ENCODE measurements around the gene APOL3. TPM values are rescaled to one million over a fixed set of nuclear protein-coding genes. Genes with fewer than 3 reads are reported as not detected.
"Not testable (repeated sequence)": the region's sequence is repeated elsewhere in the genome, so short reads cannot be mapped to it uniquely, and the experiment has no call there.

APOL3 gene
- total RNA-seq, 2 donors from 2014 or later = 53.1 to 101 TPM

DNA sequence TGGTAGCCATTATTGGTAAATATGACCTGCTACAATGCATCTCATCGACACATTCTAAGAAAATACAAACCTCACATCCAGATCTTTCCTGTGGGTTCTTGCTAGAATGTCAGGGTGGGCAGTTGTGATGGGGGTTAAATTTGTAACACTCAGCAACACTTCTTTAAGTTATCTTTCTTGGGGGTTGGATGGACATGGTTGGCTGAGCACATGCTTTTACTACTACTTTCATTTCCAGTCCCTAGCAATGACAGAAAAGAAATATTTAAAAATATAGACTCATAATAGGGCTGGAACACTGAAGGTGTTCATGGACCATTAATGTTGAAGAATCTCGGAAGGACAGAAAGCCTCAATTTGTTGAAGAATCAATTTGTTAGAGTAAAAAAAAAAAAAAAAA is 57.6 kb downstream of the APOL3 start:
- no peak overlapping the region for H3K4me3 ChIP-seq
- TF ChIP-seq, protein P1, sequence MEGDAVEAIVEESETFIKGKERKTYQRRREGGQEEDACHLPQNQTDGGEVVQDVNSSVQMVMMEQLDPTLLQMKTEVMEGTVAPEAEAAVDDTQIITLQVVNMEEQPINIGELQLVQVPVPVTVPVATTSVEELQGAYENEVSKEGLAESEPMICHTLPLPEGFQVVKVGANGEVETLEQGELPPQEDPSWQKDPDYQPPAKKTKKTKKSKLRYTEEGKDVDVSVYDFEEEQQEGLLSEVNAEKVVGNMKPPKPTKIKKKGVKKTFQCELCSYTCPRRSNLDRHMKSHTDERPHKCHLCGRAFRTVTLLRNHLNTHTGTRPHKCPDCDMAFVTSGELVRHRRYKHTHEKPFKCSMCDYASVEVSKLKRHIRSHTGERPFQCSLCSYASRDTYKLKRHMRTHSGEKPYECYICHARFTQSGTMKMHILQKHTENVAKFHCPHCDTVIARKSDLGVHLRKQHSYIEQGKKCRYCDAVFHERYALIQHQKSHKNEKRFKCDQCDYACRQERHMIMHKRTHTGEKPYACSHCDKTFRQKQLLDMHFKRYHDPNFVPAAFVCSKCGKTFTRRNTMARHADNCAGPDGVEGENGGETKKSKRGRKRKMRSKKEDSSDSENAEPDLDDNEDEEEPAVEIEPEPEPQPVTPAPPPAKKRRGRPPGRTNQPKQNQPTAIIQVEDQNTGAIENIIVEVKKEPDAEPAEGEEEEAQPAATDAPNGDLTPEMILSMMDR (IDR thresholded peaks at IDR 0.05) = no peak
- no peak for ATAC-seq (ENCODE audit: insufficient number of reproducible peaks, low FRiP score, low read depth)

DNA sequence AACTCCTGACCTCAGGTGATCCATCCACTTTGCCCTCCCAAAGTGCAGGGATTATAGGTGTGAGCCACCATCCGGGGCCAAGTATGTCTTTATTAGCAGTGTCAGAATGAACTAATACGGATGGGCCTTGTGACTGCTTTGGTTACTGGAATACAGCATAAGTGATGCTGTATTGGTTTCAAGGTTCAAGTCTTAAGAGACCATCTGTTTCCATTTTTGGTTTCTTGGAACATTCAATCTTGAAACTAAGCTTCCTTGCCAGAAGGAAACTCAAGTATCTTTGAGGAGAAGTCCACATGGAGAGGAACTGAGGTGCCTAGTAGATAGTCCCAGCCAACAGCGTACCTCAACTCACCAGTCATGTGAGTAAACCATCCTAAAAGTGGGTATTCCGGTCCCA is 58.8 kb downstream of the APOL3 start:
- H3K27me3 ChIP-seq (replicated peaks; ENCODE audit: insufficient read depth) = no peaks in the 10 kb centered on the region
- no peaks in the 10 kb centered on the region for H3K9me3 ChIP-seq
- H3K4me3 ChIP-seq = no peak overlapping the region
- DNase-seq (ENCODE audit: low spot score) (no peak), ATAC-seq (ENCODE audit: insufficient number of reproducible peaks, low FRiP score, low read depth) (no peak)
- no peak overlapping the region for H3K27ac ChIP-seq
- H3K4me1 ChIP-seq (ENCODE audit: control insufficient read depth in 1 of 2, low read depth in 2 of 2) = peaks cover 0 to 7% of the 10 kb centered on the region in 2 donors
- no peaks in the 10 kb centered on the region for H3K36me3 ChIP-seq
- TF ChIP-seq, protein P1 (IDR thresholded peaks at IDR 0.05) = no peak

More for the DNA sequence above, 57.6 kb downstream of the APOL3 start:
- Histone ChIP-seq H3K27me3 (replicated peaks; ENCODE audit: insufficient read depth) (no peaks in the 10 kb centered on the region), H3K27ac (no peak overlapping the region), H3K9me3 (no peaks in the 10 kb centered on the region), H3K4me1 (ENCODE audit: control insufficient read depth in 1 of 2, low read depth in 2 of 2) (no peaks in the 10 kb centered on the region), H3K36me3 (no peaks in the 10 kb centered on the region)
- no peak for DNase-seq (ENCODE audit: low spot score)

DNA sequence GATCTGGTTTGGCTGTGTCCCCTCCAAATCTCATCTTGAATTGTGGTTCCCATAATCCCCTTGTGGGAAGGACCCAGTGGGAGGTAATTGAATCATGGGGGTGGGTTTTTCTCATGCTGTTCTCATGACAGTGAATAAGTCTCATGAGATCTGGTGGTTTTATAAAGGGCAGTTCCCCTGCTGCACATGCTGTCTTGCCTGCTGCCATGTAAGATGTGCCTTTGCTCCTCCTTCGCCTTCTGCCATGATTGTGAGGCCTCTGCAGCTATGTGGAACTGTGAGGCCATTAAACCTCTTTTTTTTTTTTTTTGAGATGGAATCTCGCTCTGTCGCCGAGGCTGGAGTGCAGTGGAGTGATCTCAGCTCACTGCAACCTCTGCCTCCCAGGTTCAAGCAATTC is 59.6 kb downstream of the APOL3 start:
- ATAC-seq (ENCODE audit: insufficient number of reproducible peaks, low FRiP score, low read depth); H3K4me3 ChIP-seq; H3K9me3 ChIP-seq; H3K27me3 ChIP-seq (replicated peaks; ENCODE audit: insufficient read depth); DNase-seq (ENCODE audit: low spot score); H3K36me3 ChIP-seq; H3K27ac ChIP-seq: not testable (repeated sequence)
- H3K4me1 ChIP-seq (ENCODE audit: control insufficient read depth in 1 of 2, low read depth in 2 of 2) = peaks cover 0 to 12% of the 10 kb centered on the region in 2 donors

DNA sequence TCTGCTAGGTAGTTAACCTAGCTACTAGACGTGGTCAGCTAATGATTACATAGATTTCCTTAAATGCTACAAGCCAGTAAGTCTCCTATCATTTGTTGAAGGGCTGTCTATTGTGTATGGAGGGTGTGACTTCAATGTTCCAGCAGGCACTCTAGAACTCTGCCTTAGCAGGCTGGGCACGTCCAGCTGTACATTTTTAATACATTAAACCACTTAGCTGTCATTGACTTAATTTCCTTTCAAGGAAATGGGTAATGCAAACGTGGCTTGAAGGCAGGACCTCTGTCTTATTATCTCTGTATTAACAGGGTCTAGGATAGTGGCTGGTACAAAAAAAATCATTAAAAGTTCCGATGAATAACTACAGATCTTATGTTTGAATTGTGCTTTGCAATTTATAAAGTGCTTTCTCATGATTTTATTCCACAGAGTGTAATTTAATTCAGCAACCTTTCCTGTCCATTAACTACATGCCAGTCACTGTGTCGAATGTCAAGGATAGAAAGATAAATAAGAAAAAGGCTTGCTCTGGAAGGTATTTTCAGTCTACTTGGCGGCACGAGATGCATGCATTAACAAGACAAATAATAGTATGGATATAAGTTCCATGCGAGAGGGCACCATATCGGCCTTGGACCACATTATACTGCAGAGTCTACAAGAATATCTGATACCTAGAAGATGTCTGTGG is 60.3 kb downstream of the APOL3 start:
- no peak for ATAC-seq (ENCODE audit: insufficient number of reproducible peaks, low FRiP score, low read depth)
- Histone ChIP-seq H3K4me3 (no peak overlapping the region), H3K27me3 (replicated peaks; ENCODE audit: insufficient read depth) (no peaks in the 10 kb centered on the region), H3K9me3 (no peaks in the 10 kb centered on the region), H3K27ac (no peak overlapping the region), H3K36me3 (no peaks in the 10 kb centered on the region), H3K4me1 (ENCODE audit: control insufficient read depth in 1 of 2, low read depth in 2 of 2) (peaks cover 0 to 12% of the 10 kb centered on the region in 2 donors)
- no peak for DNase-seq (ENCODE audit: low spot score)
- TF ChIP-seq, protein P1 (IDR thresholded peaks at IDR 0.05) = no peak

DNA sequence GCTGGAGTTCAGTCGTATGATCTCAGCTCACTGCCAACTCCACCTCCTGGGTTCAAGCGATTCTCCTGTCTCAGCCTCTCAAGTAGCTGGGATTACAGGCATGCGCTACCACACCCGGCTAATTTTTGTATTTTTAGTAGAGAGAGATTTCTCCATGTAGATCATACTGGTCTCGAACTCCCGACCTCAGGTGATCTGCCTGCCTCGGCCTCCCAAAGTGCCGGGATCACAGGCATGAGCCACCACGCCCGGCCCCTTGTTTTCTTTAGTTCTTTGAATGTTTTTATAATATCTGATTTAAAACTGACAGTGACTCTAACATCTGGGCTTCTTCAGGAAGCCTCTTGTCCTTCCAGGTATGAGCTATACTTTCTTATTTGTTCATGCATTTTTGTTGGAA is 61.0 kb downstream of the APOL3 start:
- not testable (repeated sequence) for H3K27ac ChIP-seq; ATAC-seq (ENCODE audit: insufficient number of reproducible peaks, low FRiP score, low read depth); H3K36me3 ChIP-seq; H3K27me3 ChIP-seq (replicated peaks; ENCODE audit: insufficient read depth); H3K9me3 ChIP-seq; H3K4me3 ChIP-seq; DNase-seq (ENCODE audit: low spot score)
- peaks cover 0 to 12% of the 10 kb centered on the region in 2 donors for H3K4me1 ChIP-seq (ENCODE audit: control insufficient read depth in 1 of 2, low read depth in 2 of 2)

DNA sequence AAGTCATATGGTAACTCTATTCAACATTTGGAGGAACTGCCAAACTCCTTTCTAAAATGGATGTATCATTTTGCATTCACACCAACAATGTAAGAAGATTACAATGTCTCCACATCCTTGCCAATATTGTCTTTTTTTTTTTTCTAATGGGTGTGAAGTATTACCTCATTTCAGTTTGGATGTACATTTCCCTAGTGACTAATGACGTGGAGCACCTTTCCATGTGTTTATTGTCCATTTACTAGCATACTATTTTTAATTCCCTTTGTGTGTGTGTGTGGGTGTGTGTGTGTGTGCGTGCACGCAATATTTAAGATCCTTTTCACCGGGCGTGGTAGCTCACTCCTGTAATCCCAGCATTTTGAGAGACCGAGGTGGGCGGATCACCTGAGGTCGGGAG is 62.7 kb downstream of the APOL3 start:
- no peak for ATAC-seq (ENCODE audit: insufficient number of reproducible peaks, low FRiP score, low read depth)

DNA sequence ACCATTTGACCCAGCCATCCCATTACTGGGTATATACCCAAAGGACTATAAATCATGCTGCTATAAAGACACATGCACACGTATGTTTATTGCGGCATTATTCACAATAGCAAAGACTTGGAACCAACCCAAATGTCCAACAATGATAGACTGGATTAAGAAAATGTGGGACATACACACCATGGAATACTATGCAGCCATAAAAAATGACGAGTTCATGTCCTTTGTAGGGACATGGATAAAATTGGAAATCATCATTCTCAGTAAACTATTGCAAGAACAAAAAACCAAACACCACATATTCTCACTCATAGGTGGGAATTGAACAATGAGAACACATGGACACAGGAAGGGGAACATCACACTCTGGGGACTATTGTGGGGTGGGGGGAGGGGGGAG is 69.8 kb downstream of the APOL3 start:
- not testable (repeated sequence) for H3K9me3 ChIP-seq; H3K27me3 ChIP-seq (replicated peaks; ENCODE audit: insufficient read depth); H3K36me3 ChIP-seq; H3K27ac ChIP-seq; H3K4me3 ChIP-seq; ATAC-seq (ENCODE audit: insufficient number of reproducible peaks, low FRiP score, low read depth); H3K4me1 ChIP-seq (ENCODE audit: control insufficient read depth in 1 of 2, low read depth in 2 of 2); DNase-seq (ENCODE audit: low spot score)

More for the DNA sequence above, 62.7 kb downstream of the APOL3 start:
- peaks cover 0 to 12% of the 10 kb centered on the region in 2 donors for H3K4me1 ChIP-seq (ENCODE audit: control insufficient read depth in 1 of 2, low read depth in 2 of 2)
- H3K27me3 ChIP-seq (replicated peaks; ENCODE audit: insufficient read depth) = no peaks in the 10 kb centered on the region
- no peaks in the 10 kb centered on the region for H3K9me3 ChIP-seq
- DNase-seq (ENCODE audit: low spot score) = no peak
- no peak overlapping the region for H3K27ac ChIP-seq
- TF ChIP-seq, protein P1 (IDR thresholded peaks at IDR 0.05) = no peak
- no peaks in the 10 kb centered on the region for H3K36me3 ChIP-seq
- no peak overlapping the region for H3K4me3 ChIP-seq

Measured in thoracic aorta (tissue), 2 donors.